ENCODE measurements around the gene COL15A1.
A peak's percentile ranks its signal among the peaks of the same experiment; 100 is the strongest.

Gene COL15A1

DNA sequence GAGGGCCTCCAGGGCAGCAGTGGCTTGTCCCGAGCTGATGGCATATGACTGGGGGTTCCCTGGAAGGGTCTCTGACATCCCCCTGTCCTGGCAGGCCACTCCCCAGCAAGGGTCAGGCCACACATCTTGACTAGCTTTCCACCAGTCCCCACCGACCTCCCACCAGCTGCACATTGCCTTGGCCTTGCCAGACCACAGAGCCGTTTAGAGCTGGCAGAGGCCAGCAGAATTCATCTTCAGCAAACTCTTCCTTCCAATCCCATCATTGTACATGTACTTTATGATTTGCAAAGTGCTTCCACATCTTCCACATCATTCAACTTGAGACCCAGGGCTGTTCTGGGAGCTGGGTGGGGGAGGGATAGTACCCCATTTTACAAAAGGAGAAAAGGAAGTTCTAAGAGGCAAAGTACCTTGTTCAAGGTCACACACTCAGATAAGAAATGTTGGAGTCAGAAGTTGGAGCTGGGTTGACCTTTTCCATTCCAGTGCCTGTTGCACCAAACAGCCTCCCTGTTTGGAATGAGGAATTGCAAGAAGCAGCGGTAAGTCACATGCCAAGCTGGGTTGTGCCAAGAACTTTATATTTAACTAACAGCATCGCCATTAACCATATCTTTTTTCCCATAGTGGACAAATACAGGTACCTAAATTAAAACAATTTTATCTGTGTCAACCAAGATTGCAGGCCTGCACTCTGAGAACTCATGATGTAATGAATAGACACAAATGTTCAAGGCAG lies 25.8 kb upstream of the COL15A1 start:
- DNase-seq = no peak

DNA sequence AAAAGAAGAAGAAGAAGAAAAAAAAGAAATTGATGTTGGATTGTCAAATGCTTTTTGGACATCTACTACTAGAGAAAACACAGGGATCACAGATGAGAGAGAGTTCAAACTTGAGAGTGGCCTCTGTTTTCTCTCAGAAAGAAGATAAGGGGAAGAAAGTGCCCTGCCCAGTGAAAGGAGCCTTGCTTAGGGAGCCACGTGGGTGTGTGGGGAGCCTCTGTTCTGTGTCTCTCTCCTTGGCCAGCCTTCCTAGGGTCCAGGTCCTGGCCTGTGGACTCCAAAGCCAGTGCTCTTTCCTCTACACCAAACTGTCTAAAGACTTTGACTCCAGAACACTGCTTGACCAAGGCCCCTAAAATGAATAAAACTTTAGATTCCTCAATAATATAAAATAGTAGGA lies 22.0 kb upstream of the COL15A1 start:
- no peak for DNase-seq

DNA sequence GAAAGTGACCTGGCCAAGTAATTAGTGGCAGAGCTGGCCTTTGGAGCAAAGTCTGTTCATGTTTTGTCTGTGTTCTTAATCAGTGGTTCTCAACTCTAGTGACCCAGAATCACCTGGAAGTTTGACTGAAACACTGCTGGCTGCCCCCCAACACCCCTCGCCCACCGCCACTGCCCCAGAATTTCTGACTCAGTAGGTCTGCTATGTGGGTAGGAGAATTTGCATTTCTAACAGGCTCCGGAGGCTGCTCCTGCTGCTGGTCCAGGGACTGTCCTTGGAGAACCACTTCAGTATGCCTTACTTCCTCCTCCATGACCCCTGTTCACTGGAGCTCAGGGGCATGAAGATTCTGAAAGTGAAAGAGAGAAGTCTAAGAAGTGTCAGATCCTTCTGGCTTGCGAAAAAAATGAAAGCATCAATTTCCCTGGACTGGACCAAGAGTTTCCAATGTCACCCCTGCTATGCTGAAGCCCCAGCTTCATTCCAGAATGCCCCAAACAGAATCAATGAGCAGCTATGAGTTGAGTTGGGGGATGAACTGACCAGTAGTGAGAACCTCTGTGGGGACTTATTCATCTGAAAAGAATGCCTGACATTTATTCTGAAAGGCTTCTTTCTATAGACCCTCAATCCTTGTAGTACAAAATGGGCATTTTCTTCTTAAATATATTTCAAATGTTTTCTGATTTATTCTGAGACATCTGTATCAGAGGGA lies 20.8 kb upstream of the COL15A1 start:
- peak in 1 of 2 donors; percentile 5 for DNase-seq

DNA sequence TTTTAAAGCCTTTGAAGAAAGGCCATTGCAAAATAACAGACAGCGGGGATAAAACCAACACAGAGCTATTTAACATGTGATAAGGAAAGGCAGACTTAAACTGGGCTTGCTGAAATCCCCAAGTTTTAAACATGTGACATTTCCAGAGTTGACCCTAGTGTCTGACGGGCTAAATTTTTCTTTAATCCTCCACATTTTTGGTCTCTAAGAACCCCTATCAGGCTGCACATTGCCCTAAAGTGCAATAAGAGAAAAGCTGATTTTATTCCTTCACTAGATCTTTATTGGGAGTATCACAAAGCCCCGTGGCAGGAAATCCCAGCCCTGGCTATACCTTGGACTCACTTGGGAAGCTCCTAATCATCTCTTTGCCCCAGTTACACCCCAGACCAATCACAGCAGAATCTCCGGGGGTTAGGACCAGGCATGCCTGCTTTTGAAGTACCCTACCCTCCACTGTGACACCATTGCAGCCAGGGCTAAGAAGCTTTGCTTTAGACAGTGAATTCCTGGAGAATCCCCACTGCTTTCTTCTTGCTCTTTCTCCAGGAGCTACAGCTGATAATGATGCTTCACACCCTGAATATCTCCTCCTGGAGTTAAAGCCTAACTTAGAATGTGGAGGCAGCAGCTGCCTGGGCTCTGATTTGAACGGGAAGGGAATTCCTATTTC lies 20.1 kb upstream of the COL15A1 start:
- no peak for DNase-seq

DNA sequence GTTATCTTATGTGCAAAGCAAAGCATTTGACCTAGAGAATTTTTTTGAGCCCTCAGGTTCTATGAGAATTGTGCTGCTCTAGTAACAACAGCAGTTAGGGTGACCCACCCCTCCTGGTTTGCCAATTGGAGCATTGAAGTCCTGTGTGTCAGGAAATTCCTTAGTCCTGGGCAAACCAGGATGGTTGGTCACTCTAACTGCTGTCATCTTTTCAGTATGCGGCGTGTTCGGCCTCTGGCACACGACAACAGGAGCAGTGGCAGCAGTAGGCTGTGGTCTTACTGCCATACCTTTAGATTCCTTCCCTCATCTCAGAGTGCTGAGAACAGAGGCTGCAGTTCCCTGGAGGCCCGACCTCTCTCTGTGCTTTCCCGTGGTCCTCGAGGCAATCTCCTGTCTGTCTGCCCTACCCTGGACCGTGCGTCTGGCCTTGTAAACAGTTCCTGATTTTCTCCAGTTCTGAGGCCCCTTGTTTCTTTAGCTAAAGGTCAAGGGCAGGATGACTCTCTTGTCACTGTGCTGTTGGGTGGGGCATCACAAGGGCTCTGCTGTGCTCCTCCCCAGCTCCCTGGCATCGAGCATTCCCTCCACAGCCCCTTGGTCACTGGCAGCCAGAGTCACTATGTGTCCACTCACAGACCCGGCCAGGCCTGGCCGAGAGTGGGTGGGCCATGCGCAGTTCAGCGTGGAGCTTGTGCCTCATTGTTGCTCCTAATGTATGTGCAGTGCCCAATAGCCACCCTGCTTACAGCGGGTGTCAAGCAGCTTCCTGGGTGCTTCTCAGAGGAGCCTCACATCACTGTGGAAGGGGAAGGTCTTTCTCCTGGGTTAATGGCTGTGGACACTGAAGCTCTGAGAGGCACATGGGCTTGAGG lies 18.5 kb upstream of the COL15A1 start:
- DNase-seq = no peak

DNA sequence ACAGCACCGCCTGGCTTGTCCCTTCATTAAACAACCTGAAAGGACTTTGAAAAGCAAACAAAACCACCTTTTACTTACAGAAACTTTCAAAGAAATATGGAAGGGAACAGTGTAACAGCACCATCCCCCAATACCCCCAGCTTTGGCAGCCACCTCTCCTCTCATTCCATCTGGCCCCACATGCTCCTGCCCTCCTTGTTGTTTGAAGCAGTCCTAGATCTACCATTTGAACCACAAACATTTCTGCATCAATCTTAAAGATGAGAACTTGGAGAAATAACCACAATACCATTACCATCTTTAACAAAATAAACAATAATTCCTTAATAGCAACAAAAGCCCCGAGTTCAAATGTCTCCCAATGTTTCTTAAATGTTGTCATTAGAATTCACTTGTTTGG lies 17.8 kb upstream of the COL15A1 start:
- DNase-seq = no peak

DNA sequence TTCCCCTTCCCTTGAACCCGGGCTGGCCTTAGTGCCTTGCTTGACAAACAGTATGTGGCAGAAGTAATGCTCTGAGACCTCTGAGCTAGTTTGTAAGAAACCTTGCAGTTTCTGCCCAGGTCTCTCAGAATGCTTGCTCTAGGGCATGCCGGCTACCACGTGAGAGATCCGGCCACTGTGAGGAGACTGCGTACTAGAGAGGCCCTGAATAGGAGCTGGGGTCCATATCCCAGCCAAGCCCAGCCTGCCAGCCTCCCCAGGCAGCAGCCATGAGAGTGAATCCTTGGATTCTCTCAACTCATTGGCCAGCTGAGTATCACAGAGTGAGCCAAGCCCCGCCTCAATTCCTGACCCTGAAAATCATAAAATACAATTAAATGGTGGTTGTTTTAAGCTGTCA lies 16.0 kb upstream of the COL15A1 start:
- DNase-seq = no peak

DNA sequence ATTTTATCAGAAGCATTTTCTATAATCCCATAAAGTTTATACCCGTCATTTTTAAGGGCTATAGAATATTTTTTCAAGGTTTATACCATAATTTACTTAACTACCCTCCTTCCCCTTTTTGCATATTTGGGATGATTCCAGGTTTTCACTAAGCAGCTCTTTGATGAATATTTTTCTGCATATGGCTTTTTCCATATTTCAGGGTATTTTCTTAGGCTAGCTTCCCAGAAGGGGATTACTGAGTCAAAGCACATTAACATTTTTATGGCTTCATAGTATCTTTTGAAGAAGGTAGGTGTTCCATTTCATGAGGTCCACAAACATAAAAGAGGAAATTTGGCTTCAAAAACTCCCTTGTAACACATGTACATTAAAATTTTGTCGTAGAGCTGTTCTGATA lies 14.6 kb upstream of the COL15A1 start:
- DNase-seq = no peak

DNA sequence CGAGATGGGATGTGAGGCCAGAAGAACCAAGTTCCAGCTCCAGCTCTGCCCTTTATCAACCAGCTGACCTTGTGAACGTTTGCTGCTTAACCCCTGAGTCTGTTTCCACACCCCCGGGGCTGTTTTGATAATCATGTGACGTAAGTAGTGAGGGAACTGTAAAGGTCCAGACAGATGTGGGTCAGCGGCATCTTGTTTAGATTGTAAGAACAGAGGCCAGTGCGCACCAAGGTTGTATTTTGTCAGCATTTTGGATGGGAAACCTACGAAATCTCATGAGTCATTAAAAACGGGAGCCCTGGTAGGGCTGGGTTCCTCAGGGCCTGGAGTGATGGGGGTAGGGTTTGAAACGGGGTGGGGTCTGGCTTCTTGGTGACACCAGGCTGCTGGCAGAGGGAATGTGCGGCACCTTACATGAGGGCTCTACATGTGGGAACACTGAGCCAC lies 13.8 kb upstream of the COL15A1 start:
- DNase-seq = no peak

DNA sequence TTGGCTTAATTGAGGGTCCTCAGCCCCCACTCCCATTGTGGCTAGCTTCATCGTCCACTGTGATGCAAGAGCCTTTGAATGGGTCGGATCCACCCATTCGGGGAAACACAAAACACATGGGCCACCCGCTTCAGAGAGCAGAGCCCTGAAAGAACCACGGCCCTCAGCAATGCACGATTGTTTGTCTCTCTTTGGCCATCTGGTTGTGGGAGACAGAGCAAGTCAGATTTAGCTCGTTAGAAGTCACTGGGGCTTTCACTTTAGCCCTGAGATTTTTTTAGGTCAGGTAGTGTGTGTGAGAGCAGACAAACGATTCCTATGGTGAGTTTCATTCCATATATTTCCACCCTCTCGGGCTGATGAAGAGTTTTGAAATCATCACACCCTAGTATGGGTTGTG lies 12.9 kb upstream of the COL15A1 start:
- no peak for DNase-seq

DNA sequence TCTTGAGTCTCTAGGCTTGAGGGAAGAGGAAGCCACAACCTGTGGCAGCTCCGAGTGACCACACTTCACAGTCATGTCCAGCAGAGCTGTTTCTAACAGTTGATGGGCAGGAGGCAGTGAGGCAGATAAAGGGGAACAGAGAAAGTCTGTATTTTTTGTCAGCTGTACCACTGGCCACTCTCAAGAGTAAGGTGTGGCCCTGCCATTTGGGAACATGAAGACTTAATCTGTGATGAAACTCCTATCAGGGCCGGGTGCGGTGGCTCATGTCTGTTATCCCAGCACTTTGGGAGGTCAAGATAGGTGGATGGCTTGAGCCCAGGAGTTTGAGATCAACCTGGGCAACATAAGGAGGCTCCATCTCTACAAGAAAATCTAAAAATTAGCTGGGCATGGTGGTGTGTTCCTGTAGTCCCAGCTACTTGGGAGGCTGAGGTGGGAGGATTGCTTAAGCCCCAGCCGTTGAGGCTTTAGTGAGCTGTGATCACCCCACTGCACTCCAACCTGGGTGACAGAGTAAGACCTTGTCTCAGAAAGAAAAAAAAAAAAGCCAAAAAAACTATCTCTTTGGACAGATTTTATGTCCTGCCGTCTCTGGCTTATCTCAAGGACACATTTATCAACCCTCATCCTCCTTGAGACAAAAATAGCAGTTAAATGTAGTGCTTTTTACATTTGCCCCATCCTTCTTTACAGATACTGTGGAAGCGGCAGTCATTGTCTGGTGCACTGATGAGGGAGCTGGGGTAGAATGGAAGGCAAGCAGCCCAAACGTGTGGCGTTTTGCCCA lies 11.9 kb upstream of the COL15A1 start:
- no peak for DNase-seq

DNA sequence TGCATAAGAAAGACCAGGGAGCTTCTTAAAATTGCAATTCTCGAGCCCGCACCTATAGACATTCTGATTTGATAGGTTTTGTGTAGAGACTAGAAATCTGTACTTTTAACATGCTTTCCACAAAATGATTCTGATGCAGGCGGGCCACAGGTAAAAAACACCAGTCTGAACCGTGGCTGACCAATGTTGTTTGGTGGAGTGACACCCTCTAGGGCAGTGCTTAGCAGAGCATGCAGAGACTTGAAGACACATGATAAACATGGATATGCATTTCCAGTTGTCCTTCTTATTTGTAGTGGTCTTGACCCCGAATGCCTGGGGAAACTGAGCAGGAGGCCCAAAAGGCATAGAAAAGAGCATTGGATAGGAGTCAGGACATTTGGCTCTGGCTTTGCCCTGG lies 10.5 kb upstream of the COL15A1 start:
- no peak for DNase-seq

DNA sequence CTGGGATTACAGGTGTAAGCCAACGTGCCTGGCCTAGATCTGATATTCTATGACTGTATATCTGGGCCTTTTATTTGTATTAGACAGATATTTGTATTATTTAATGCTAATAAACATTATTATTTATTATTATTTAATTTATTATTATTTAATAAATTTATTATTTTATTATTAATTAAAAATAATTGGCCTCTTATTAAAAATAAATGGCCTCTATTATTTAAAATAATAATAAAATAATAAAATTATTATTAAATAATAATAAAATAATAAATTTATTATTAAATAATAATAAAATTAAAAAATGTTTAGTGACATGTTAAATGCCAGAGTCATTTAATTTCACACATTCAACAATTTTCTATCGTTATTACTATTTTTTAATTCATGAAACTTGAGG lies 9.8 kb upstream of the COL15A1 start:
- no peak for DNase-seq

DNA sequence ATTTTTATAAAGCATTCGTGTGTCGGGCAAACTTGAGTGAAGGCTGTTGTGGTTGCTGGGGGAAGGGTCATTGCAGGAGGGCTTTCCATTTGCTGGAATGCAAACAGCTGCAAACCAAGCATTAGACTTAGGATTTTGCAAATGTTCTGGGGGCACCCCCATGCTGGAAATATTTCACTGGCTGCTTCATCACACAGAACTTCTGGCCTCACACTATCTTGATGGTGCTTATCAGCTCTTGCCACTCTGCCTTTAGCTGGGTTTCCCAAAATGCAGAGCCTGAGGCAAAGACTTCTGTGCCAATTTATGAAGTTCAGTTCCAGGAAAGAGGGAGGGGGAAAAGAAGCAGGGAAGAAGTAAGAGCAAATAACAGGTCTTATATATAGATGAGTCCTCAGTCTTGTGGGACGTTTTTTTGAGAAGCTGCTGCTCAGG lies 8.6 kb upstream of the COL15A1 start:
- DNase-seq = no peak

DNA sequence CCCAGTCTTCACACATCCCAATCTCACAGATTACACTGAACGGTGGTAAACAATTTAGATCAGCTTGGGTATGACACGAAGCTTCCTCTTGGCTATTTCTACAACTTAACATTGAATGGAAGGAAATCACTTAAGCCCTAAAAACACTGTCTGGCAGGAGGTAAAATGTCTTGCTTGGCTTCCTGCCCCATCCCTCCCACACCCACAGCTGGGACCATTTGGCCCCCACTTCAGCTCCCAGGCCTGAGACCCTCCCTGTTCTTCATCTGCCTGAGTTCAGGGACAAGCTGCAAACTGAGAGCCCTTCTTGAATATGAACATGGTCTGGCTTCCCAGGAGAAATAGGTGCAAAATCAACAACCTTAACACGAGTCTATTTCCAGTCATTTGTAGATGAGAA lies 3.4 kb upstream of the COL15A1 start:
- DNase-seq = no peak

DNA sequence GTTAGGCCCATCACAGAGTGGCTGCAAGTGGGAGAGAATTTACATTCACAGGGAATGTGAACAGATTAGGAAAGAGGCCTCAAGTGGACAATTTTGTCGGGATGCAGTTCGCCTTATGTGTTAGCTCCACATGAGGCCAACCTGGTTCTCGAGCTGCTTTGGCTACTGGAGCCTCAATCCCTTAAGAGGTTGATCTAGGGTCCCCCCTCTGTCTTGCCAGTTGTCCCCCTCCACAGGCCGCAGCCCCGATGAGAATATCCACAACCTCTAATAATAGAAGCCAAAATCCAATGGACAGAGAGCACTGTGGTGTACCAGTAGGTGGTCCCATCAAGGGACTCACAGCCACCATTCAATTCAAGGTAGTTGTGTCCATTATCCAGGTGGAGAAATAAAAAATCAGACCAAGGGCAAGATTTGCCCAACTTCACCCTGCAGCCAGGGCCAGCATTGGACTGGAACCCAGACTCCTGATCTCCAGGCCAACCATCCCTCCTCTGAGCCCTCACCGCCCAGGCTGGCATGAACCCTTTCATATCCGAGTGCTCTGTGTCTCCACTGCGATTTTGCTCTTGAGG lies 1.7 kb upstream of the COL15A1 start:
- no peak for DNase-seq

DNA sequence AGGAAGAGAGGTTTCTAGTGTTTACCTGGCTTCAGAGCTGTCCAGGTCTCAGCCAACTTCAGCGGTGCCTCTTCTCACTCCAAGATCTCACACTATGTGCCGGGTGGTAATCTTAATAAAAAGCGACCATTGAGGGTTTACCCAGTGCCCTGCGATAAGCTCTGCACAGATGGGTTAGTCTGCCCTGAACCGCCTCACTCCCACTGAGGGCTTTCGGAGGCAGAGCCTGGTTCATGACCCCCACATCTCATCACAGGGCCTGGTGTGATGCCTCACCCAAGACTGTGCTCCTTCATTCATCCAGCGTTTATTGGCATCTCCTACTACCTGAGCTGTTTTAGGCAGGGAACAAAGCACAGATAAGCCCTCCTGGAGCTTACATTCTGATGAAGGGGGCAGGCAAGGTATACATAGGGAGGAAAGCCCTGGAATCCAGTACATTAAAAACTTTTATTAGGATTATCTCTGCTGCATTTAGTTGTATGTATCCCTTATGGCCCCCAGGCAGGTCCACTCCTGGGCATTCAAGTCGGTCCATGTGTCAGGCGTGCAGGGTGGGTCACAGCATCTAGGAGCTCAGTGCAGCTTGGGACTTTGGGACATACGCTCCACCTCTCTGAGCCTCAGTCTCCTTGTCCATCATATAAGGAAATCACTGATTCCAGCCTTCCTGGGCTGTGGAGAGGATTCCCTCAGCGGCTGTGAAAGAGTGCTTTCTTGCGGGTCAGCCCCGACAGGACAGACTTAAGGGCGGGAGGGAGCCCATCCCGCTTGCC lies 613 bp upstream of the COL15A1 start:
- no peak for DNase-seq

DNA sequence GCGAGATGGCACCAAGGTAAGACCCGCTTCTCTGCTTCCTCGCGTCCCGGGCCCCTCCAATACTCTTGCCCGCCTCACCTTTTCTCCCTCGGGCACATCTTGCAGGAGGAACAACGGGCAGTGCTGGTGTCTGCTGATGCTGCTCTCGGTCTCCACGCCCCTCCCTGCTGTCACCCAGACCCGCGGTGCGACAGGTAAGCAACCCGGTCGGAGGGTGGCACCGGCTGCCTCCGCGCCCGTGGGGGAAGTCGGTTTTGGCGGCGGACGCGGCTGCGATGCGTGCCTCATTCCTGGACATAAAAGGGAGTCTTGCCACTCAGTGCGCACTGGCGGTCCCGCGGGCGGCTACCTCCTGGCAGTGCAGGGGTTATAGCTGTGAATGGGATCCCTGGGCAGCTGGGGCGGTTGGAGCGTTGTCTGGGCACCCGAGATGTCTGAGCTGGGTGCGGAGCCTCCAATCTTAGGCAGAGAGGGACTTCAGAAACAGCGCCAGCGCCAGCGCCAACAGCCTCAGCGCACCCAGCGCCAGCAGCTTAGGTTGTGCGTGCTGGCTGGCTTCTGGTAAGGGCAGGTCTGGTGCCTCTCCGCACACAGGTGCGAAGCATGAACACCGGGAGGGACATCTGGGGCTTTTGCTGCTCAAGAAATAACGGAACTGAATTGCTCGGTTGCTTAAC lies 488 bp downstream of the COL15A1 start:
- DNase-seq = no peak

DNA sequence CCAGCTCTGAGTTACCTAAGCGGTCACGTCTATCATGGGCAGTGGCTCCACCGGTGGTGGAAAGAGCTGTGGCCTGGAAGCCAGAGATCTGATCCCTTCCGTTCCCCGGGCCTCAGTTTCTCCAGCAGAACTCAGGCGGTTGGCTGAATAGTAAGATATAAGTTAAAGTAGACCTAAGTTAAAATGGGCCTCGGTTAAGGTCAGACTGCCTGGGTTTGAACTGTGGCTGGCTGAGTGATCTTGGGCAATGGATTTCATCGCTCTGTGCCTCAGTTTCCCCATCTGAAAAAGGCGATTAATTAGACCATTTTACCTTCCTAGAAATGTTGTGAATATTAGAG lies 997 bp downstream of the COL15A1 start:
- no peak for DNase-seq

DNA sequence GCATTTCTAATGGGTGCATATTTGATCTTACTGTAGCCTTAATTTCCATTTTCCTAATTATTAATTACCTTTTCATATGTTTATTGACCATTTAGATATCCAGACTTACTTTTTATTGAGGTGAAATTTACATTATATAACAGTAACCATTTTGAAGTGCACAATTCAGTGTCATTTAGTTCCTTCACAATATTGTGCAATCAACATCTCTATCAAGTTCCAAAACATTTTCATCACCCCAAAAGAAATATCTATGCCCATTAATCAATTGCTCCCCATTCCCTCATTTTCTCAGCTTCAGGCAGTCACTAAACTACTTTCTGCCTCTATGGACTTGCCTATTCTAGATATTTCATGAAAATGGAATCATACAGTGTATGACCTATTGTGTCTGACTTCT lies 5.9 kb downstream of the COL15A1 start:
- no peak for DNase-seq
